ENCODE results near the gene TBXAS1.
"Not testable (repeated sequence)": the region's sequence is repeated elsewhere in the genome, so short reads cannot be mapped to it uniquely, and the experiment has no call there.

DNA sequence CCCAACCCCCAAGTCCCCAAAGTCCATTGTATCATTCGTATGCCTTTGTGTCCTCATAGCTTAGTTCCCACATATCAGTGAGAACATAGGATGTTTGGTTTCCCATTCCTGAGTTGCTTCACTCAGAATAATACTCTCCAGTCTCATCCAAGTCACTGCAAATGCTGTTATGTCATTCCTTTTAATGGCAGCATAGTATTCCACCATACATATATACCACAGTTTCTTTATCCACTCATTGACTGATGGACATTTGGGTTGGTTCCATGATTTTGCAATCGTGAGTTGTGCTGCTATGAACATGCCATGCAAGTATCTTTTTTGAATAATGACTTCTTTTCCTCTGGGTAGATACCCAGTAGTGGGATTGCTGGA, 74.0 kb downstream of the TBXAS1 start:
- TF ChIP-seq, protein P1, sequence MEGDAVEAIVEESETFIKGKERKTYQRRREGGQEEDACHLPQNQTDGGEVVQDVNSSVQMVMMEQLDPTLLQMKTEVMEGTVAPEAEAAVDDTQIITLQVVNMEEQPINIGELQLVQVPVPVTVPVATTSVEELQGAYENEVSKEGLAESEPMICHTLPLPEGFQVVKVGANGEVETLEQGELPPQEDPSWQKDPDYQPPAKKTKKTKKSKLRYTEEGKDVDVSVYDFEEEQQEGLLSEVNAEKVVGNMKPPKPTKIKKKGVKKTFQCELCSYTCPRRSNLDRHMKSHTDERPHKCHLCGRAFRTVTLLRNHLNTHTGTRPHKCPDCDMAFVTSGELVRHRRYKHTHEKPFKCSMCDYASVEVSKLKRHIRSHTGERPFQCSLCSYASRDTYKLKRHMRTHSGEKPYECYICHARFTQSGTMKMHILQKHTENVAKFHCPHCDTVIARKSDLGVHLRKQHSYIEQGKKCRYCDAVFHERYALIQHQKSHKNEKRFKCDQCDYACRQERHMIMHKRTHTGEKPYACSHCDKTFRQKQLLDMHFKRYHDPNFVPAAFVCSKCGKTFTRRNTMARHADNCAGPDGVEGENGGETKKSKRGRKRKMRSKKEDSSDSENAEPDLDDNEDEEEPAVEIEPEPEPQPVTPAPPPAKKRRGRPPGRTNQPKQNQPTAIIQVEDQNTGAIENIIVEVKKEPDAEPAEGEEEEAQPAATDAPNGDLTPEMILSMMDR (IDR thresholded peaks at IDR 0.05): not testable (repeated sequence)
- not testable (repeated sequence) for TF ChIP-seq POLR2A (IDR thresholded peaks at IDR 0.05)
